Measurements from ENCODE around the gene CLEC16A. TPM values are rescaled to one million over a fixed set of nuclear protein-coding genes. Genes with fewer than 3 reads are reported as not detected.

The CLEC16A gene
- total RNA-seq, 1 donor from 2014 or later, result 19.8 TPM

DNA sequence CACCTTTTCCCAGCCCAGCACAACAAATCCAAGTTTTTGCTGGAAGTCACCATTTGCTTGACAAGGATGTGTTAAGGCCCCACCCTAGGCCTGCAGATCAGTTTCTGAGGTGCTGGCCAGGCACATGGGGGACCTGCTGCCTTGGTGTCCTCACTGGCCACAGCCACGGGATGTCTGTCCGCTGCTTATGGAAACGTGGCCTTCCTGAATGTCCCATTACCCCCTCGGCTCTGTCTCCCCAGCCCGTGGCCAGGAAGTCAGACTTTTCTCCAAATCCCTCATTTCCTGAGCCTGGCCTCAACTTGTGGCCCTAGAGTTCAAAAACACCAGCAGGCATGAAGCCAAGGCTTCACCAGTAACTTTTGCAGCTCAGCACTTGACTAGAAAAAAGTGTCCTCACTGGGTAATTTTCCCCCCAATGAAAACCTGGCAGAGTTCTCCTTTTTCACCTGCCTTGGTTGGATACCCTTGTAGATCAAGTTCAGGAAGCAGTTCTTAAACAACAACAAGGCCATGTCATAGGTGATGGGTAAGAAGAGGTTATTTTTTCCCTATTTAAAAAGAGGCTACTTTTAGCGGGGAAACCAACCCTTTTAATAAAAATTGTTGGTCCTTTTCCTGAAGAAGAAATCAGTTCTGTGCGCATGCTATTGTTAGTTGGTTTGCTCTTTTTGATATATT is 230.9 kb downstream of the CLEC16A start:
- H3K27me3 ChIP-seq (ENCODE audit: control insufficient read depth, insufficient read depth, low read length), result no peaks in the 10 kb centered on the region
- no peak for TF ChIP-seq CTCF (IDR thresholded peaks at IDR 0.05; ENCODE audit: insufficient read depth, low read length, poor library complexity, severe bottlenecking)
- DNase-seq (ENCODE audit: low read depth), result no peak
- no peaks in the 10 kb centered on the region for H3K36me3 ChIP-seq (ENCODE audit: control insufficient read depth, insufficient read depth, low read length)
- H3K4me3 ChIP-seq (ENCODE audit: low read depth, low read length), result no peak overlapping the region

DNA sequence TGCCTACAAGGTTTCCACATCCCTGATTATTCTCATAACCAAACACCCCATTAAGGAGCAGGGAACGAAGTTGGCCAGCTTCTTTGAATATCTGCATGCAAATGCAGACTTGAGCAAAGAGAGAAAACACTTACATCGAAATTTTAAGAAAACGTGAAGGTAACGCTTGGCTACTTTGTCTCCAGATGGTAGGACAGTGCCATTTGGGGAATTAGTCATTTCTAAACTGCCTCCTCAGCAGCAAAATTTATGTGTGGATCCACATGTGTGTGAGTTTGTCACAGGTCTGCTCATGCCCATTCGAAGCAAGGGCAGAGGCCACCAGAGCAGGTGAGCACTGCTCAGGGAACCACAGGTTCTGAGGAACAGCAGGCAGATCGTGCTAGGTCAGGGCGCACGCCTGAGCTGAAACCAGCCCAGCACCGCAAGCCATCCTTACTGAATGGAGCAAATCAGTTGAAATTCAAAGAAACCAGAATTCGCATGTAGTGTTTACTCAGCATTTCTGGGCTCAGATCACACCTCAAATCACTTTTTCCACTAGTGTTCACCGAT is 231.5 kb downstream of the CLEC16A start:
- no peaks in the 10 kb centered on the region for H3K27me3 ChIP-seq (ENCODE audit: control insufficient read depth, insufficient read depth, low read length)
- no peaks in the 10 kb centered on the region for H3K36me3 ChIP-seq (ENCODE audit: control insufficient read depth, insufficient read depth, low read length)
- TF ChIP-seq CTCF (IDR thresholded peaks at IDR 0.05; ENCODE audit: insufficient read depth, low read length, poor library complexity, severe bottlenecking), result no peak
- H3K4me3 ChIP-seq (ENCODE audit: low read depth, low read length), result no peak overlapping the region
- no peak for DNase-seq (ENCODE audit: low read depth)

GRCh38 chr16:11177578-11178160 is 233.3 kb downstream of the CLEC16A start:
- H3K4me3 ChIP-seq (ENCODE audit: low read depth, low read length), result no peak overlapping the region
- no peak for DNase-seq (ENCODE audit: low read depth)
- H3K36me3 ChIP-seq (ENCODE audit: control insufficient read depth, insufficient read depth, low read length), result no peaks in the 10 kb centered on the region
- no peaks in the 10 kb centered on the region for H3K27me3 ChIP-seq (ENCODE audit: control insufficient read depth, insufficient read depth, low read length)
- TF ChIP-seq CTCF (IDR thresholded peaks at IDR 0.05; ENCODE audit: insufficient read depth, low read length, poor library complexity, severe bottlenecking), result no peak

- Histone ChIP-seq H3K36me3 (ENCODE audit: control insufficient read depth, insufficient read depth, low read length) (no peaks in the 10 kb centered on the region), H3K27me3 (ENCODE audit: control insufficient read depth, insufficient read depth, low read length) (no peaks in the 10 kb centered on the region), H3K4me3 (ENCODE audit: low read depth, low read length) (no peak overlapping the region)
- no peak for TF ChIP-seq CTCF (IDR thresholded peaks at IDR 0.05; ENCODE audit: insufficient read depth, low read length, poor library complexity, severe bottlenecking)
- no peak for DNase-seq (ENCODE audit: low read depth)
Measured at GRCh38 chr16:11178424-11178823, 234.1 kb downstream of the CLEC16A start.

GRCh38 chr16:11179574-11179973 is 235.2 kb downstream of the CLEC16A start:
- Histone ChIP-seq H3K27me3 (ENCODE audit: control insufficient read depth, insufficient read depth, low read length) (no peaks in the 10 kb centered on the region), H3K36me3 (ENCODE audit: control insufficient read depth, insufficient read depth, low read length) (no peaks in the 10 kb centered on the region), H3K4me3 (ENCODE audit: low read depth, low read length) (no peak overlapping the region)
- DNase-seq (ENCODE audit: low read depth), result no peak
- no peak for TF ChIP-seq CTCF (IDR thresholded peaks at IDR 0.05; ENCODE audit: insufficient read depth, low read length, poor library complexity, severe bottlenecking)
